ENCODE measurements around the gene HOMER1.

DNA sequence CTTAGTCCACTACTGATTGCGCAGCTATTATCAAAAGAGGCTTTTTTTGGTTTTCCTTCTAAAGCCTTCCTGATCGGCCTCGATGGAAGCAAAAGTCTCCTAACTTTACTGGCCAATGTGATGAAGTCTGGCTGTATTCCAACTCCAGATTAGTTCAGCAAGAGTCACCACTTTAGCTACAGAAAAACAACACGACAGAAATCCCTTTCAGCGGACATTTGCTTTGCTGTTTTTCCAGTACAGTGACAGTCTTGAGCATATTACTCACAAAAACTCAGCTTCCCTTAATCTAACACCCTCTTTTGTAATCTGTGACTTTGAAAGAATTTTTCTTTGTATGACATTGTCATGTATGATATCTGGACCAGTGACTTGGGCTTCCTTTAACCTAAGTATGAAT is 95.7 kb downstream of the HOMER1 start:
- TF ChIP-seq, protein P1, sequence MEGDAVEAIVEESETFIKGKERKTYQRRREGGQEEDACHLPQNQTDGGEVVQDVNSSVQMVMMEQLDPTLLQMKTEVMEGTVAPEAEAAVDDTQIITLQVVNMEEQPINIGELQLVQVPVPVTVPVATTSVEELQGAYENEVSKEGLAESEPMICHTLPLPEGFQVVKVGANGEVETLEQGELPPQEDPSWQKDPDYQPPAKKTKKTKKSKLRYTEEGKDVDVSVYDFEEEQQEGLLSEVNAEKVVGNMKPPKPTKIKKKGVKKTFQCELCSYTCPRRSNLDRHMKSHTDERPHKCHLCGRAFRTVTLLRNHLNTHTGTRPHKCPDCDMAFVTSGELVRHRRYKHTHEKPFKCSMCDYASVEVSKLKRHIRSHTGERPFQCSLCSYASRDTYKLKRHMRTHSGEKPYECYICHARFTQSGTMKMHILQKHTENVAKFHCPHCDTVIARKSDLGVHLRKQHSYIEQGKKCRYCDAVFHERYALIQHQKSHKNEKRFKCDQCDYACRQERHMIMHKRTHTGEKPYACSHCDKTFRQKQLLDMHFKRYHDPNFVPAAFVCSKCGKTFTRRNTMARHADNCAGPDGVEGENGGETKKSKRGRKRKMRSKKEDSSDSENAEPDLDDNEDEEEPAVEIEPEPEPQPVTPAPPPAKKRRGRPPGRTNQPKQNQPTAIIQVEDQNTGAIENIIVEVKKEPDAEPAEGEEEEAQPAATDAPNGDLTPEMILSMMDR (IDR thresholded peaks at IDR 0.05; ENCODE audit: poor library complexity, severe bottlenecking): no peak
- TF ChIP-seq EZH2 (IDR thresholded peaks at IDR 0.05; ENCODE audit: borderline replicate concordance, insufficient read depth, low read length, poor library complexity, severe bottlenecking) (no peak), POLR2AphosphoS5 (IDR thresholded peaks at IDR 0.05) (no peak), EP300 (conservative IDR thresholded peaks at IDR 0.05; ENCODE audit: poor library complexity, severe bottlenecking) (no peak), RAD21 (conservative IDR thresholded peaks at IDR 0.05) (no peak), MXI1 (conservative IDR thresholded peaks at IDR 0.05; ENCODE audit: poor library complexity, severe bottlenecking) (no peak), TAF1 (IDR thresholded peaks at IDR 0.05; ENCODE audit: low read depth) (no peak)

All from neural cell (in vitro differentiated cells).